Endodermal cell (in vitro differentiated cells): Measurements from ENCODE around the gene CCDC102A. TPM values are rescaled to one million over a fixed set of nuclear protein-coding genes. Genes with fewer than 3 reads are reported as not detected.
"Not testable (repeated sequence)": the region's sequence is repeated elsewhere in the genome, so short reads cannot be mapped to it uniquely, and the experiment has no call there.

ENCODE experiments used
- DNase-seq: peaks from one replicate; pipeline ENCODE4 v3.0.0-alpha.2; 2017
- H3K27ac ChIP-seq: 2 replicates; pipeline ENCODE4 v1.5.1; 2013; ENCODE audit warnings: mild to moderate bottlenecking, low read depth, low read length, moderate library complexity
- H3K27me3 ChIP-seq: 2 replicates; pipeline ENCODE4 v1.6.1; 2013; ENCODE audit warnings: mild to moderate bottlenecking, low read length, moderate library complexity; ENCODE audit not compliant: insufficient read depth, control insufficient read depth, poor library complexity, severe bottlenecking
- H3K36me3 ChIP-seq: 2 replicates; pipeline ENCODE4 v1.7.0; 2013; ENCODE audit warnings: mild to moderate bottlenecking, low read length, moderate library complexity; ENCODE audit not compliant: control insufficient read depth, insufficient read depth
- H3K4me1 ChIP-seq: one replicate; pipeline ENCODE4 v1.7.0; 2013; ENCODE audit warnings: low read length; ENCODE audit not compliant: control insufficient read depth, insufficient read depth
- H3K4me3 ChIP-seq: 2 replicates; pipeline ENCODE4 v1.5.1; 2013; ENCODE audit warnings: mild to moderate bottlenecking, low read length, moderate library complexity
- H3K9ac ChIP-seq: 2 replicates; pipeline ENCODE4 v1.6.1; 2013; ENCODE audit warnings: mild to moderate bottlenecking, low read length, moderate library complexity; ENCODE audit not compliant: poor library complexity, severe bottlenecking; ENCODE audit errors: extremely low read depth
- H3K9me3 ChIP-seq: 2 replicates; pipeline ENCODE4 v1.6.1; 2013; ENCODE audit warnings: mild to moderate bottlenecking, low read length, moderate library complexity; ENCODE audit not compliant: control insufficient read depth
- H3K27ac Mint-ChIP-seq: 2 replicates; pipeline ENCODE4 v1.8.0; 2020; ENCODE audit warnings: mixed read lengths
- H3K27me3 Mint-ChIP-seq: 2 replicates; pipeline ENCODE4 v1.8.0; 2021; ENCODE audit warnings: mild to moderate bottlenecking, mixed read lengths; ENCODE audit not compliant: insufficient read depth
- H3K36me3 Mint-ChIP-seq: 2 replicates; pipeline ENCODE4 v1.8.0; 2020; ENCODE audit warnings: low read depth, mixed read lengths
- H3K4me1 Mint-ChIP-seq: 2 replicates; pipeline ENCODE4 v1.8.0; 2020; ENCODE audit warnings: mixed read lengths
- H3K4me3 Mint-ChIP-seq: 2 replicates; pipeline ENCODE4 v1.8.0; 2020; ENCODE audit warnings: mild to moderate bottlenecking, moderate library complexity, mixed read lengths
- H3K9me3 Mint-ChIP-seq: 2 replicates; pipeline ENCODE4 v1.8.0; 2020; ENCODE audit warnings: mild to moderate bottlenecking, mixed read lengths
- CTCF ChIP-seq: fragments of 200-600 bp; sonication (generic); conservative IDR thresholded peaks from 2 replicates; pipeline ENCODE4 v1.5.0; 2021; ENCODE audit warnings: antibody characterized with exemption, mild to moderate bottlenecking
- WGBS, 2 experiments: methylation state at CpG; one replicate each; pipeline versions ENCODE4 v1.1.5 to v1.1.7; 2013; ENCODE audit warnings: missing lambda C conversion rate in 2 of 2, mixed read lengths in 1 of 2; ENCODE audit not compliant: insufficient coverage in 1 of 2, insufficient read length in 1 of 2; 5-methylcytosine and 5-hydroxymethylcytosine counted together
- total RNA-seq, 2 donors: library from RNA; stranded (reverse); fragmentation: NEBNext Ultra II Directional in 1 of 2; extraction: Animal tissue kit (Norgen Biotek cat#: 25700) in 1 of 2; gene quantifications; 2 replicates in 1 of 2; 3 replicates in 1 of 2; pipeline ENCODE4 v1.2.1, GENCODE V29; 2021

Gene CCDC102A
- total RNA-seq, 2 donors from 2014 or later = 6.7 to 9.8 TPM

GRCh38 chr16:57570301-57571070, 34.1 kb upstream of the CCDC102A start:
- no peak for DNase-seq
- Histone ChIP-seq H3K4me3 (no peak overlapping the region), H3K27me3 (no peaks in the 10 kb centered on the region), H3K9ac (no peak overlapping the region), H3K36me3 (no peaks in the 10 kb centered on the region), H3K9me3 (no peaks in the 10 kb centered on the region), H3K4me1 (no peaks in the 10 kb centered on the region), H3K27ac (no peak overlapping the region)
- H3K36me3 Mint-ChIP-seq = peaks cover 19% of the 10 kb centered on the region
- no peak overlapping the region for H3K4me3 Mint-ChIP-seq
- H3K4me1 Mint-ChIP-seq = no peaks in the 10 kb centered on the region
- WGBS, 2 experiments = 93 to 94% methylated on average over 7 to 16 of the region's 16 CpGs
- no peak for TF ChIP-seq CTCF
- H3K27ac Mint-ChIP-seq = no peak overlapping the region
- peaks cover 5% of the 10 kb centered on the region for H3K9me3 Mint-ChIP-seq
- peaks cover under 1% of the 10 kb centered on the region for H3K27me3 Mint-ChIP-seq

GRCh38 chr16:57569306-57569946, 33.1 kb upstream of the CCDC102A start:
- H3K9ac ChIP-seq = no peak overlapping the region
- Mint-ChIP-seq H3K4me3 (no peak overlapping the region), H3K36me3 (peaks cover 19% of the 10 kb centered on the region), H3K27me3 (peaks cover 2% of the 10 kb centered on the region), H3K27ac (no peak overlapping the region), H3K9me3 (peaks cover 5% of the 10 kb centered on the region), H3K4me1 (no peaks in the 10 kb centered on the region)
- TF ChIP-seq CTCF = no peak
- DNase-seq = no peak
- 76 to 80% methylated on average over 6 to 7 of the region's 7 CpGs for WGBS, 2 experiments
- H3K9me3 ChIP-seq = no peaks in the 10 kb centered on the region
- H3K4me1 ChIP-seq = no peaks in the 10 kb centered on the region
- H3K4me3 ChIP-seq = no peak overlapping the region
- no peaks in the 10 kb centered on the region for H3K27me3 ChIP-seq
- no peak overlapping the region for H3K27ac ChIP-seq
- H3K36me3 ChIP-seq = no peaks in the 10 kb centered on the region

- H3K4me1 ChIP-seq, DNase-seq, H3K27ac ChIP-seq, H3K27me3 Mint-ChIP-seq, H3K9me3 Mint-ChIP-seq, H3K9ac ChIP-seq, H3K27ac Mint-ChIP-seq, H3K4me1 Mint-ChIP-seq, H3K9me3 ChIP-seq, H3K4me3 Mint-ChIP-seq, H3K4me3 ChIP-seq, H3K27me3 ChIP-seq, H3K36me3 ChIP-seq: not testable (repeated sequence)
- WGBS, 2 experiments = 91 to 93% methylated on average over 4 to 5 of the region's 5 CpGs
- peaks cover 19% of the 10 kb centered on the region for H3K36me3 Mint-ChIP-seq
Observed at GRCh38 chr16:57568772-57569171, 32.4 kb upstream of the CCDC102A start.
